HG03280 (cell line): ENCODE results near the gene TIGAR.

Experiments used
- ATAC-seq: cut with Tn5 transposase; IDR thresholded peaks from one replicate; pipeline ENCODE4 v1.9.1; 2021; ENCODE audit warnings: mild to moderate bottlenecking, moderate library complexity; ENCODE audit not compliant: unreplicated experiment

The TIGAR gene

DNA sequence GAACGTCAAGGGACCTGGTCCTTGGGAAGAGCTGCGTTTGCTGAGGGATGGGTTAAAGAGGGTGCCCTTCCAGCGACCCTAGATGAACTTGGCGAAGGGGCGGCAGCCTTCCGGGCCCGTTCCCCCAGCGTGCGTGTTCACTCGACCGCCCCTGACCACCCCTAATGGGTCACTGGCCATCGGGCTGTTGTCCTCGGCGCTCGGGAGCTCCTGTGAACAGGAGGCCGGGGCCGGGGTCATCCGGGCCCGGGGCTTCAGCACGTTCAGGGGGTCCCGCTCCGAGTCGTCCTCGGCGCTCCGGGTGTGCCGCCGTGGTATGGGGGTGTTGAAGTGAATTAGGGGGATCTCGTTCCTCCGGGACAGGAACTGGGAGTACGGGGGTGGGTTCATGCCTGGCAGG, 49.3 kb downstream of the TIGAR start:
- no peak for ATAC-seq

DNA sequence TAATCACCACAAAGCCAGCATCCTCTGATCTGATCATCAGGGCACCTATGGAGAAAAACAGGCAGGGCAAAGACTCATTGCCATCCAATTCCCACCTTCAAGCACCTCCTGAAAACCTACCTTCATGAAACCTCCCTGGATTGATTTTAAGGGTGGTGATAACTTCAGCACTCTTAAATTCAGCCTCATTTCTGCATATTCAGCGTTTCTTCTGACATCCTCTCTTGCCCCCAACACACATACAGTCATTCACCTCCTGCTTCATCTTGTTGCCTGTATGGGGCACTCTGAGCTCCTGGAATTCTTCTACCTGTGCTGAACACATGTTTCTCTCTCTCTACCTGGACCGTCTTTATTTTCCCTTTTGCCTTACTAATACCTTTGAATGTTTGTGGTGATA, 51.6 kb downstream of the TIGAR start:
- no peak for ATAC-seq

GRCh38 chr12:4375449-4375848, 54.4 kb downstream of the TIGAR start:
- ATAC-seq: no peak

DNA sequence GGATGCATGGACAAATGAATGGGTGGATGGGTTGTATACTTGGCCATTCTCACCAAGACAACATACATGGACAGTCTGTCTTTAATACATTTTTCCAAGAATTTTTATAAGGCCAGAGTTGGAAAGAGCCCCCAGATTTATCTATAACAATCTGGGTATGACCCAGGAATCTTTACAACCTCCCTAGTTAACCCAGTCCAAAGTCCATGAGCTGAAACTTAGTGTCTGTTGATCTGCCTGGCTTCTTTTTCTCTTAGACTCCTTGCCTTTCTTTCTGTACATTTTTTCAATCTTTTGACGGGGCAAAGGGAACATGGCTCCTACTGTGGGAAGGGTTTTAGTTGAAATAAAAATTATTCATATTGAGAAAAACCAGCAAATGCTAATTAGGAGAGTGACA, 57.8 kb downstream of the TIGAR start:
- ATAC-seq: no peak

GRCh38 chr12:4379405-4379804, 58.4 kb downstream of the TIGAR start, which contains the start of gene FGF23:
Gene FGF23, minus strand, starts transcription at chr12:4379712. Its CDS starts 130 bp downstream, at chr12:4379582.
- ATAC-seq: no peak

DNA sequence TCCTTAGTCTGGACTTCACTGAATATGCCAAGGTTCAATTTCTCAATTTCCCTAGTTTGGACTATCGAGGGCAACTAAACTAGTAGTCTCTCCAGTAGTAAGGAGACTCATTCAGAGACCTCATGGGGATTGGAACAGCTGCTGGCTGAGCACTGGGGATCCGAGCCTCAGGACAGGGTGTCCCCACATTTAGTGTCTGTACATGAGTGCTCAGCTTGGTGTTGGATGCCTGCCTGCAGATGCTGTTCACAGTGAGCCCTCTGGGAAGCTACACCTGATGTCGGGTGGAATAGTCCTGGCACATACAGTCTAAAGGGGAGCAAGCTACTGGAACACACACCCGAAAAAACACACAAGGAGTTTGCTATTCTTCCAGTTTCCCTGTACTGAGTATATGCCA, 59.3 kb downstream of the TIGAR start:
- ATAC-seq: no peak

DNA sequence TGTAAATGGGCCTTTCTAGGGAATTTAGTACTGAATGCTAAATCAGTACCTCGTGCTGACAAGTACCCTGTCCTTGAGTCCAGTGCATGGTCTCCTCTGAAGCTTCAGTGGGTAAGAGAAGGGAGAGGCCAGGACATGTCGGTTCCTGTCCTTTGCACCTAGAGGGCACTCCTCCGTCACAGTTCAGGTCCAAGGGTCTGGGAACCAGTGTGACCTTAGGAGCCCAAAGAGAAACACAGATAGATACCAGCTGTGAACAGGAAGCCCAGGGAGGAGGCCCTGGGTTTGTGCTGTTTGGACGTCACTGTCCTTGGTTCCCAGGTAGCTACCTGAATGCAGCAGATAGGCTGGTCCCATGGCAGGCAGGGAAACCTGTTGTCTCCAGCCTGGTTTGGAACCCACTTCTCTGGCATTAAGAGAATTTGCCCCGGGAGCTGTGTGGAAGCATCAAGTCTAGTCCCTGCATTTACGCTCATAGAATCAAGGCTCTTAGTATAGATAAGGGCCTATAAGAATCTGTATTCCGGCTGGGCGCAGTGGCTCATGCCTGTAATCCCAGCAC, 62.4 kb downstream of the TIGAR start:
- no peak for ATAC-seq

- no peak for ATAC-seq
Observed at GRCh38 chr12:4386801-4387200, 65.8 kb downstream of the TIGAR start.

DNA sequence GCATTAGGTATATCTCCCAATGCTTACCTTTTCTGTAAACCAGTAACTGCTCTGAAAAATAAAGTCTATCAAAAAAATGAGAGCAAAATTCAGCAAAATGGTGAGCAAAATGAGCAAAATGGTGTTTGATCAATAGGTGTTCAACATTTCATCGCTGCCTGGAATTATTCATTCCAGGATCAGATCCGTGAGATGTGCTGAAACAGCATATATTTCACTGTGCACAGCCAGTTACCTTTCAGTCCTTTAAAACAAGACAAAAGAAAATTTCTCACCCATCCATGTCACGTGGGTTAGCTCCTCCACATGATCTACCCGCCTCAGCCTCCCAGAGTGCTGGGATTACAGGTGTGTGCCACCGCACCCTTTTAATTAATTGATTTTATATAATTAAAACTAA, 66.6 kb downstream of the TIGAR start:
- ATAC-seq: no peak

- no peak for ATAC-seq
Observed at GRCh38 chr12:4388032-4388431, 67.0 kb downstream of the TIGAR start.

GRCh38 chr12:4388662-4389061, 67.6 kb downstream of the TIGAR start:
- ATAC-seq: no peak

DNA sequence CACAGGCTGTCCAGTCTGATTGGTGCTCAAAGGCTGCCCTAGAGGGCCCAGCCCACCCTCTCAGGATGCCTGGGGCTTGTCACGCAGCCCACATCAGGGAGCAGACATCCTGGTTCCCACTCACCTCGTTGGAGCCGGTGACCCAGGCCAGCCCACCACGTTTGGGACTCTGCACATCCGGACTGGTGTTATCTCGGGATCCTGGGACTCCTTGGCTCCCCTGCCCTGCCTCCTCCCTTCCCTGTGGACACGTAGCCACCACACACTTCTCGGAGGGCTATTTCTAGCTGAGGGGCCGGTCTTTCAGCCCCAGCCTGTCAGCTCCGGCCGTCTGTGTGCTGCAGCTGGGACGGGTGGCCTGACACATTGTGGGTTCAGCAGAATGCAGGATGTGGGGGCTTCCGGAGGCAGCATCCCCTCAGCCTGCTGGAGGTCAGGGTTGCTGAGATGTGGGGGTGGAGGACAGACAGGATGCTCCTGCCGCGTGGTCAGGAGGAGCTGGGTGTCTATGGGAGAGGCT, 71.3 kb downstream of the TIGAR start:
- ATAC-seq: no peak

- no peak for ATAC-seq
Observed at GRCh38 chr12:4393211-4393610, 72.2 kb downstream of the TIGAR start.

GRCh38 chr12:4395818-4396217, 74.8 kb downstream of the TIGAR start:
- no peak for ATAC-seq

DNA sequence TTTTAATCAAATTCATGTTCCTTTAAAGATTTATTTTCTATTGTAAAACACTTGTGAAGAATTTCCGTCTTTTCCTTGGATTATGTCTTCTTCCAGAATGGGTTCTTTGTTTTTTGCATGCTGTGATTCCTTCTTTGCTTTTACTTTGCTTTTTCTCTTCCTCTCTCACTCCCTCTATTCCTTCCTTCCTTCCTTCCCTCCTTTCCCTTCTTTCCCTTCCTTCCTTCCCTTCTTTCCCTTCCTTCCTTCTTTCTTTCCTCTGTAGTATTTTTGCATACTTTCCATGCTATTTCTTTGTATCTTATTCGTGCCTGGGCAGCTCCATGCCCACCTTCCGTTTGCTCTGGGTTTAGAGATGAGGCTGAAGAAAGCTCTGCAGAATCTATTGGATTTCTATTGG, 80.1 kb downstream of the TIGAR start:
- ATAC-seq: no peak

- no peak for ATAC-seq
Observed at GRCh38 chr12:4402996-4403395, 82.0 kb downstream of the TIGAR start.
